ENCODE results near the gene TMTC2. TPM values are rescaled to one million over a fixed set of nuclear protein-coding genes. Genes with fewer than 3 reads are reported as not detected.

The TMTC2 gene
- total and polyA plus RNA-seq, 2 experiments from 2014 or later, result 1.5 to 12.0 TPM

DNA sequence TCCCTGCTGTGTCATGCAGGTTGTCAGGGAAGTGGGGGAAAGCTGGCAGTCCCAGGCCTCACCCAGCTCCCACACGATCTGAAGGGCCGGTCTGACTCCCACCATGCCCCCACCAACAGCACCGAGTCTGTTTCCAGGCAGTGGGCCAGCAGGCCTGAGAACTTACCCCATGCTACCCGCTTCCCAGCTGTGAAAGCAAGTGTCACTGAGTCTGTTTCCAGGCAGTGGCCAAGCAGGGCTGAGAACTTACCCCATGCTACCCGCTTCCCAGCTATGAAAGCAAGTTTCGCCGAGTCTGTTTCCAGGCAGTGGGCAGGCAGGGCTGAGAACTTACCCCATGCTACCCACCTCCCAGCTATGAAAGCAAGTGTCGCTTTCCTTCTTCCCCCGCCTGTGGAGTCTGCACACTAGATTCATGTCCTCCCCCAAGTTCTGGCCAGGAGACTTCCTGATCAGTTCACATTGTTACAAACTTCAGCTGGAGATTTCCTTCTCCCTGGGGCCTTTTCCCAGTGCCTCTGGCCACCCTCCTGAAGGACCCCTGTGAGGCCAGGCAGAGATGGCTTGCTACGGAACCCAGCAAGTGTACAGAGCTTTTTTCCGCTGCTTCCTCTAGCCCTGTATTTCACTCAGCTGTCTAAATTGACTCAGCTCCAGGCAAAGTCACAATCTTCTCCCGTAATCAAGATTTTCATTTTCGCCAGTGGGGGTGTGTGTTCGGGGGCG, 435.4 kb downstream of the TMTC2 start:
- no peaks in the 10 kb centered on the region for H3K9me2 ChIP-seq (replicated peaks; ENCODE audit: insufficient read depth)
- DNase-seq (ENCODE audit: low spot score), result no peak
- no peak overlapping the region for H3K4me3 ChIP-seq
- no peak overlapping the region for H3K4me2 ChIP-seq
- TF ChIP-seq EZH2phosphoT487 (IDR thresholded peaks at IDR 0.05; ENCODE audit: low read depth, severe bottlenecking, unreplicated experiment), result no peak
- no peak for TF ChIP-seq EZH2 (IDR thresholded peaks at IDR 0.05; ENCODE audit: borderline replicate concordance)
- TF ChIP-seq CTCF (IDR thresholded peaks at IDR 0.05; ENCODE audit: poor library complexity), result no peak
- no peaks in the 10 kb centered on the region for H3K4me1 ChIP-seq (ENCODE audit: insufficient read depth)
- H3K9me3 ChIP-seq (ENCODE audit: low read depth), result no peaks in the 10 kb centered on the region
- WGBS (ENCODE audit: low lambda C conversion rate, missing lambda C conversion rate), result 97% methylated on average over 15 of the region's 15 CpGs
- no peaks in the 10 kb centered on the region for H4K20me1 ChIP-seq (ENCODE audit: insufficient read depth, poor library complexity, severe bottlenecking)
- H3K79me2 ChIP-seq, result no peaks in the 10 kb centered on the region
- H3K36me3 ChIP-seq (replicated peaks; ENCODE audit: insufficient read depth, low read depth), result no peaks in the 10 kb centered on the region
- H3K27me3 ChIP-seq, result no peaks in the 10 kb centered on the region
- H2AFZ ChIP-seq, result no peak overlapping the region
- no peak overlapping the region for H3K27ac ChIP-seq

GRCh38 chr12:83122623-83122934, 435.9 kb downstream of the TMTC2 start:
- Histone ChIP-seq H3K27ac (no peak overlapping the region), H3K9me3 (ENCODE audit: low read depth) (no peaks in the 10 kb centered on the region), H3K9me2 (replicated peaks; ENCODE audit: insufficient read depth) (no peaks in the 10 kb centered on the region), H3K36me3 (replicated peaks; ENCODE audit: insufficient read depth, low read depth) (no peaks in the 10 kb centered on the region), H2AFZ (no peak overlapping the region), H3K27me3 (no peaks in the 10 kb centered on the region), H3K4me3 (no peak overlapping the region), H3K4me2 (no peak overlapping the region), H4K20me1 (ENCODE audit: insufficient read depth, poor library complexity, severe bottlenecking) (no peaks in the 10 kb centered on the region), H3K4me1 (ENCODE audit: insufficient read depth) (no peaks in the 10 kb centered on the region), H3K79me2 (no peaks in the 10 kb centered on the region)
- no peak for DNase-seq (ENCODE audit: low spot score)
- no peak for TF ChIP-seq EZH2 (IDR thresholded peaks at IDR 0.05; ENCODE audit: borderline replicate concordance)
- TF ChIP-seq EZH2phosphoT487 (IDR thresholded peaks at IDR 0.05; ENCODE audit: low read depth, severe bottlenecking, unreplicated experiment), result no peak
- TF ChIP-seq CTCF (IDR thresholded peaks at IDR 0.05; ENCODE audit: poor library complexity), result no peak
- WGBS (ENCODE audit: low lambda C conversion rate, missing lambda C conversion rate), result 75% methylated on average over 3 of the region's 3 CpGs

DNA sequence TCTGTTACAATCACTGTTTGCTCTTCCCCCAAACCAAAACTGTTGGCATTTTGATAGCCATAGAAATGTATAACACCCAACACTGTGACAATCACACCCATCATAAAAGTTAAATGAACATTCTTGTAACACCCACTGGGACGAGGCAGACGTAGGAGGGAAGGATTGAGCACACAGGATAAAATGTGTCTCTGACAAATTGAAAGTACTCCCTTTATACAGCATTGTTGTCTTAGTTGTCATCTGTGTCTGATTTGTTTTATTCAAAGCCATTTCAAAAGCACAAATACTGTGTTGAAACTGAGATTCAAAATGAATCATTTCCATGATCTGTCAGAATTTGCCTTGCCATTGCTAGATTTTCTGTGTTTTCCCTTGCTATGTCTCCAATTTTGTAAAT, 436.3 kb downstream of the TMTC2 start:
- Histone ChIP-seq H3K4me2 (no peak overlapping the region), H3K9me2 (replicated peaks; ENCODE audit: insufficient read depth) (no peaks in the 10 kb centered on the region), H4K20me1 (ENCODE audit: insufficient read depth, poor library complexity, severe bottlenecking) (no peaks in the 10 kb centered on the region), H3K79me2 (no peaks in the 10 kb centered on the region), H3K4me1 (ENCODE audit: insufficient read depth) (no peaks in the 10 kb centered on the region), H3K27ac (no peak overlapping the region), H3K4me3 (no peak overlapping the region), H3K27me3 (no peaks in the 10 kb centered on the region), H2AFZ (no peak overlapping the region), H3K9me3 (ENCODE audit: low read depth) (no peaks in the 10 kb centered on the region), H3K36me3 (replicated peaks; ENCODE audit: insufficient read depth, low read depth) (no peaks in the 10 kb centered on the region)
- DNase-seq (ENCODE audit: low spot score), result no peak
- no peak for TF ChIP-seq CTCF (IDR thresholded peaks at IDR 0.05; ENCODE audit: poor library complexity)
- no peak for TF ChIP-seq EZH2phosphoT487 (IDR thresholded peaks at IDR 0.05; ENCODE audit: low read depth, severe bottlenecking, unreplicated experiment)
- no peak for TF ChIP-seq EZH2 (IDR thresholded peaks at IDR 0.05; ENCODE audit: borderline replicate concordance)
- 60% methylated on average over 2 of the region's 2 CpGs for WGBS (ENCODE audit: low lambda C conversion rate, missing lambda C conversion rate)

Measured in hepatocyte (in vitro differentiated cells).